ENCODE data around the gene CASP6.

CASP6 gene

GRCh38 chr4:109665783-109666485, 37.3 kb downstream of the CASP6 start:
- no peak for DNase-seq

GRCh38 chr4:109662771-109663170, 40.5 kb downstream of the CASP6 start:
- DNase-seq, result no peak

- no peak for DNase-seq
Measured at GRCh38 chr4:109662116-109662515, 41.1 kb downstream of the CASP6 start.

GRCh38 chr4:109658871-109659410, 44.3 kb downstream of the CASP6 start:
- no peak for DNase-seq

- DNase-seq, result no peak
Measured at GRCh38 chr4:109657854-109658418, 45.3 kb downstream of the CASP6 start.

- no peak for DNase-seq
Measured at GRCh38 chr4:109655396-109655795, 47.8 kb downstream of the CASP6 start.

GRCh38 chr4:109649872-109650271, 53.4 kb downstream of the CASP6 start:
- DNase-seq, result no peak

GRCh38 chr4:109648997-109649575, 54.2 kb downstream of the CASP6 start:
- no peak for DNase-seq

GRCh38 chr4:109648266-109648996, 54.8 kb downstream of the CASP6 start:
- DNase-seq, result no peak

GRCh38 chr4:109645874-109646710, 57.2 kb downstream of the CASP6 start:
- no peak for DNase-seq

GRCh38 chr4:109640644-109641043, 62.6 kb downstream of the CASP6 start:
- DNase-seq, result no peak
